GM12878 (cell line): ENCODE measurements around the gene LGALS1. TPM values are rescaled to one million over a fixed set of nuclear protein-coding genes. Genes with fewer than 3 reads are reported as not detected.
A peak's percentile ranks its signal among the peaks of the same experiment; 100 is the strongest.

Experiments
- ASH2L ChIP-seq: fragments of 300-600, 200-600 bp; sonication (generic); IDR thresholded peaks from 2 replicates; pipeline ENCODE4 v1.6.1; 2017; ENCODE audit warnings: low read depth, mild to moderate bottlenecking, borderline replicate concordance
- ATF3 ChIP-seq: IDR thresholded peaks from 2 replicates; pipeline ENCODE4 v1.6.1; 2011; ENCODE audit warnings: low read depth, mild to moderate bottlenecking, low read length, moderate library complexity, borderline replicate concordance; ENCODE audit errors: extremely low read depth
- BHLHE40 ChIP-seq, 2 experiments: fragments of 450-650 bp in 1 of 2; IDR thresholded peaks; 2 replicates each; pipeline ENCODE4 v1.6.1; 2011 to 2017; ENCODE audit warnings: low read depth in 2 of 2, borderline replicate concordance in 1 of 2, improper control_type of control experiment in 1 of 2, low read length in 1 of 2, mild to moderate bottlenecking in 1 of 2
- BRCA1 ChIP-seq: IDR thresholded peaks from 2 replicates; pipeline ENCODE4 v1.6.1; 2011; ENCODE audit warnings: low read depth, low read length, improper control_type of control experiment
- EED ChIP-seq: sonication (generic); IDR thresholded peaks from 2 replicates; pipeline ENCODE4 v1.6.1; 2016; ENCODE audit warnings: antibody characterized with exemption, low read depth
- HDAC6 ChIP-seq: fragments of 200-600 bp; sonication (generic); IDR thresholded peaks from one replicate; pipeline ENCODE4 v1.8.0; 2017; ENCODE audit warnings: antibody characterized with exemption; ENCODE audit not compliant: unreplicated experiment
- HSF1 ChIP-seq: fragments of 150-350 bp; IDR thresholded peaks from 2 replicates; pipeline ENCODE4 v1.6.1; 2014; ENCODE audit warnings: mild to moderate bottlenecking, low read depth, low read length
- IKZF1 ChIP-seq: fragments of 450-650 bp; conservative IDR thresholded peaks from 2 replicates; pipeline ENCODE4 v1.6.1; 2017; ENCODE audit warnings: antibody characterized with exemption, mild to moderate bottlenecking
- IRF5 ChIP-seq: fragments of 450-650 bp; IDR thresholded peaks from 2 replicates; pipeline ENCODE4 v1.6.1; 2017; ENCODE audit warnings: borderline replicate concordance
- PML ChIP-seq: IDR thresholded peaks from 2 replicates; pipeline ENCODE4 v1.6.1; 2012; ENCODE audit warnings: low read length, inconsistent platforms
- POLR2A ChIP-seq: IDR thresholded peaks from 2 replicates; pipeline ENCODE4 v1.6.1; 2011; ENCODE audit warnings: low read depth, mild to moderate bottlenecking, low read length
- POLR2AphosphoS2 ChIP-seq: IDR thresholded peaks from 2 replicates; pipeline ENCODE4 v1.6.1; 2011; ENCODE audit warnings: low read depth, mild to moderate bottlenecking, low read length, improper control_type of control experiment, moderate library complexity
- RUNX3 ChIP-seq: IDR thresholded peaks from 2 replicates; pipeline ENCODE4 v1.6.1; 2012; ENCODE audit warnings: low read length, inconsistent platforms
- SRF ChIP-seq, 2 experiments: IDR thresholded peaks; 2 replicates each; pipeline ENCODE4 v1.6.1; 2011; ENCODE audit warnings: low read depth in 2 of 2, low read length in 2 of 2, mild to moderate bottlenecking in 1 of 2, moderate library complexity in 1 of 2
- polyA plus RNA-seq, 11 experiments: library from polyadenylated mRNA; depleted of rRNA in 4 of 11; unstranded in 6 of 11; stranded (reverse) in 5 of 11; fragments of >200 nt; fragmentation: Nextera tagmentation in 4 of 11; fragmentation: Illumina TruSeq in 1 of 11; extraction: Ambion mirVana in 4 of 11; extraction: Trizol in 1 of 11; gene quantifications; 1 replicate in 1 of 11; 2 replicates in 10 of 11; pipeline versions ENCODE4 v1.2.1 to v1.2.3, GENCODE V29; 2011 to 2016; ENCODE audit warnings: inconsistent platforms in 2 of 11, missing spikeins in 2 of 11, low read depth in 1 of 11
- total RNA-seq, 4 experiments: library from RNA; depleted of rRNA in 3 of 4; stranded (reverse); fragments of >200 nt in 3 of 4; fragmentation: Illumina TruSeq in 1 of 4; extraction: Trizol in 1 of 4; gene quantifications; 2 replicates each; pipeline versions ENCODE4 v1.2.1 to v1.2.3, GENCODE V29; 2013 to 2021
- TF ChIP-seq, protein P1 (sequence below): fragments of 450-650 bp; IDR thresholded peaks from 2 replicates; pipeline ENCODE4 v1.6.1; 2017; ENCODE audit warnings: antibody characterized with exemption, mild to moderate bottlenecking, moderate library complexity
- TF ChIP-seq, protein P2 (sequence below): fragments of 450-650 bp; formaldehyde crosslinking; IDR thresholded peaks from 2 replicates; pipeline ENCODE4 v1.4.0; 2020; ENCODE audit warnings: mild to moderate bottlenecking, moderate library complexity

The LGALS1 gene
- total and polyA plus RNA-seq, 10 of the 15 experiments (the other 5 are each of a cell fraction or from before 2014, with no cell fraction given): 312 to 1,889 (median 706) TPM

GRCh38 chr22:37686002-37686982 is 10.9 kb downstream of the LGALS1 start, which contains the start of gene NOL12 (continued):
- TF ChIP-seq HDAC6 (no peak), BHLHE40 (IDR thresholded peaks at IDR 0.05; ENCODE audit: borderline replicate concordance in 1 of 2, low read depth in 2 of 2, low read length in 1 of 2) (peak; percentile 4 to 62; a peak in 1 of 4 replicates), POLR2AphosphoS2 (no peak; the same call in 1 of the 2 replicates), POLR2A (peak; percentile 86), IRF5 (no peak), SRF (IDR thresholded peaks at IDR 0.05; ENCODE audit: low read depth in 2 of 2, low read length in 2 of 2) (peak in 1 of 2 experiments; percentile 90; a peak in 2 of 4 replicates), EED (peak; percentile 41; the same call in 1 of the 2 replicates), IKZF1 (peak; percentile 90), ASH2L (peak; percentile 92; the same call in 1 of the 2 replicates), RUNX3 (peak; percentile 56; the same call in 1 of the 2 replicates), HSF1 (no peak), BRCA1 (no peak), PML (peak; percentile 51; the same call in 1 of the 2 replicates), ATF3 (no peak)
- TF ChIP-seq, protein P1, sequence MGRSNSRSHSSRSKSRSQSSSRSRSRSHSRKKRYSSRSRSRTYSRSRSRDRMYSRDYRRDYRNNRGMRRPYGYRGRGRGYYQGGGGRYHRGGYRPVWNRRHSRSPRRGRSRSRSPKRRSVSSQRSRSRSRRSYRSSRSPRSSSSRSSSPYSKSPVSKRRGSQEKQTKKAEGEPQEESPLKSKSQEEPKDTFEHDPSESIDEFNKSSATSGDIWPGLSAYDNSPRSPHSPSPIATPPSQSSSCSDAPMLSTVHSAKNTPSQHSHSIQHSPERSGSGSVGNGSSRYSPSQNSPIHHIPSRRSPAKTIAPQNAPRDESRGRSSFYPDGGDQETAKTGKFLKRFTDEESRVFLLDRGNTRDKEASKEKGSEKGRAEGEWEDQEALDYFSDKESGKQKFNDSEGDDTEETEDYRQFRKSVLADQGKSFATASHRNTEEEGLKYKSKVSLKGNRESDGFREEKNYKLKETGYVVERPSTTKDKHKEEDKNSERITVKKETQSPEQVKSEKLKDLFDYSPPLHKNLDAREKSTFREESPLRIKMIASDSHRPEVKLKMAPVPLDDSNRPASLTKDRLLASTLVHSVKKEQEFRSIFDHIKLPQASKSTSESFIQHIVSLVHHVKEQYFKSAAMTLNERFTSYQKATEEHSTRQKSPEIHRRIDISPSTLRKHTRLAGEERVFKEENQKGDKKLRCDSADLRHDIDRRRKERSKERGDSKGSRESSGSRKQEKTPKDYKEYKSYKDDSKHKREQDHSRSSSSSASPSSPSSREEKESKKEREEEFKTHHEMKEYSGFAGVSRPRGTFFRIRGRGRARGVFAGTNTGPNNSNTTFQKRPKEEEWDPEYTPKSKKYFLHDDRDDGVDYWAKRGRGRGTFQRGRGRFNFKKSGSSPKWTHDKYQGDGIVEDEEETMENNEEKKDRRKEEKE: no peak
- TF ChIP-seq, protein P2, sequence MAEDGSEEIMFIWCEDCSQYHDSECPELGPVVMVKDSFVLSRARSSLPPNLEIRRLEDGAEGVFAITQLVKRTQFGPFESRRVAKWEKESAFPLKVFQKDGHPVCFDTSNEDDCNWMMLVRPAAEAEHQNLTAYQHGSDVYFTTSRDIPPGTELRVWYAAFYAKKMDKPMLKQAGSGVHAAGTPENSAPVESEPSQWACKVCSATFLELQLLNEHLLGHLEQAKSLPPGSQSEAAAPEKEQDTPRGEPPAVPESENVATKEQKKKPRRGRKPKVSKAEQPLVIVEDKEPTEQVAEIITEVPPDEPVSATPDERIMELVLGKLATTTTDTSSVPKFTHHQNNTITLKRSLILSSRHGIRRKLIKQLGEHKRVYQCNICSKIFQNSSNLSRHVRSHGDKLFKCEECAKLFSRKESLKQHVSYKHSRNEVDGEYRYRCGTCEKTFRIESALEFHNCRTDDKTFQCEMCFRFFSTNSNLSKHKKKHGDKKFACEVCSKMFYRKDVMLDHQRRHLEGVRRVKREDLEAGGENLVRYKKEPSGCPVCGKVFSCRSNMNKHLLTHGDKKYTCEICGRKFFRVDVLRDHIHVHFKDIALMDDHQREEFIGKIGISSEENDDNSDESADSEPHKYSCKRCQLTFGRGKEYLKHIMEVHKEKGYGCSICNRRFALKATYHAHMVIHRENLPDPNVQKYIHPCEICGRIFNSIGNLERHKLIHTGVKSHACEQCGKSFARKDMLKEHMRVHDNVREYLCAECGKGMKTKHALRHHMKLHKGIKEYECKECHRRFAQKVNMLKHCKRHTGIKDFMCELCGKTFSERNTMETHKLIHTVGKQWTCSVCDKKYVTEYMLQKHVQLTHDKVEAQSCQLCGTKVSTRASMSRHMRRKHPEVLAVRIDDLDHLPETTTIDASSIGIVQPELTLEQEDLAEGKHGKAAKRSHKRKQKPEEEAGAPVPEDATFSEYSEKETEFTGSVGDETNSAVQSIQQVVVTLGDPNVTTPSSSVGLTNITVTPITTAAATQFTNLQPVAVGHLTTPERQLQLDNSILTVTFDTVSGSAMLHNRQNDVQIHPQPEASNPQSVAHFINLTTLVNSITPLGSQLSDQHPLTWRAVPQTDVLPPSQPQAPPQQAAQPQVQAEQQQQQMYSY (CRISPR knock-in tag): no peak
